NAMALWA (cell line): ENCODE data around the gene CCDC200.
"Not testable (repeated sequence)": the region's sequence is repeated elsewhere in the genome, so short reads cannot be mapped to it uniquely, and the experiment has no call there.

Experiments used
- DNase-seq: peaks from one replicate; pipeline ENCODE4 v3.0.0-alpha.2; 2015; ENCODE audit warnings: low spot score

Gene CCDC200

GRCh38 chr17:43228020-43228782 lies at the start of gene CCDC200:
CCDC200 (minus strand) TSS chr17:43228623; CDS start chr17:43228554, 69 bp downstream.
- DNase-seq: not testable (repeated sequence)

DNA sequence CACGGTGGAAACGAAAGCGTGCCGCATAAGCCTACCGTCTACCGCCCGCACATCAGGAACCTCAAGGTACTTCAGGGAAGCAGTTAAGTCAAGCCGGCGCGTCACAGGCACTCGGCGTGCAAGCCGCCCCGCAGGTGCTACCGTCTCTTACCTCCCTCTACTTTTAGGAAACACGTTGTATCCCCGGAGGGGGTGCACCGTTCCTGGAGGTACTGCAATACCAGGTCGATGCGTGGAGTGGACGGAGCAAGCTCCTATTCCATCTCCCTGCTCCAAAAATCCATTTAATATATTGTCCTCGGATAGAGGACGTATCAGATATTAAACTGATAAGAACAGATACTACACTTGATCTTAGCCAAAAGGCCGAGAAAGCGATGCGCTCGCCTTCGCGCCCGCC lies 44.5 kb upstream of the CCDC200 start:
- DNase-seq: not testable (repeated sequence)

DNA sequence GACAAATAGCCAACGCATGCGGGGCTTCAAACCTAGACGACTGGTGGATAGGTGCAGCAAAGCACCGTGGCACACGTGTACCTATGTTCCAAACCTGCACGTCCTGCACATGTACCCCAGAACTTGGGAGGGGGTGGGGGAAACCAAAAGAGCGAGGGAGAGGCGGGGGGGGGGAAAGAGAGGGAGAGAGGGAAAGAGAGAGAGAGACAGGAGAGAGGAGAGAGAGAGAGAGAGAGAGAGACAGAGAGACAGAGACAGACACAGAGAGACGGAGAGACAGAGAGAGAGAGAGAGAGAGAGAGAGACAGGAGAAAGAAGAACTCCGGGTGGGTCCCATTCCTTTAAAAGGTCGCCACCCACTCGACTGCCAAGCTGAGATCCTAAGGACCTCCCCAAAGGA lies 44.1 kb upstream of the CCDC200 start:
- DNase-seq: not testable (repeated sequence)

DNA sequence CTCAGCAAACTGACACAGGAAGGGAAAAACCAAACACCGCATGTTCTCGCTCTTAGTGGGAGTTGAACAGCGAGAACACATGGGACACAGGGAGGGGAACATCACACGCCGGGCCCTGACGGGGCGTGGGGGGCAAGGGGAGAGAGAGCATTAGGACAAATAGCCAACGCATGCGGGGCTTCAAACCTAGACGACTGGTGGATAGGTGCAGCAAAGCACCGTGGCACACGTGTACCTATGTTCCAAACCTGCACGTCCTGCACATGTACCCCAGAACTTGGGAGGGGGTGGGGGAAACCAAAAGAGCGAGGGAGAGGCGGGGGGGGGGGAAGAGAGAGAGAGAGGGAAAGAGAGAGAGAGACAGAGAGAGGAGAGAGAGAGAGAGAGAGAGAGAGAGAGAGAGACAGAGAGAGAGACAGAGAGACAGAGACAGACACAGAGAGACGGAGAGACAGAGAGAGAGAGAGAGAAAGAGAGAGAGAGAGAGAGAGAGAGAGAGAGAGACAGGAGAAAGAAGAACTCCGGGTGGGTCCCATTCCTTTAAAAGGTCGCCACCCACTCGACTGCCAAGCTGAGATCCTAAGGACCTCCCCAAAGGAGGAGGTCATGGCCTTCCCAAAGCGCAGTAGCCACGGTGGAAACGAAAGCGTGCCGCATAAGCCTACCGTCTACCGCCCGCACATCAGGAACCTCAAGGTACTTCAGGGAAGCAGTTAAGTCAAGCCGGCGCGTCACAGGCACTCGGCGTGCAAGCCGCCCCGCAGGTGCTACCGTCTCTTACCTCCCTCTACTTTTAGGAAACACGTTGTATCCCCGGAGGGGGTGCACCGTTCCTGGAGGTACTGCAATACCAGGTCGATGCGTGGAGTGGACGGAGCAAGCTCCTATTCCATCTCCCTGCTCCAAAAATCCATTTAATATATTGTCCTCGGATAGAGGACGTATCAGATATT lies 42.4 kb upstream of the CCDC200 start:
- not testable (repeated sequence) for DNase-seq

DNA sequence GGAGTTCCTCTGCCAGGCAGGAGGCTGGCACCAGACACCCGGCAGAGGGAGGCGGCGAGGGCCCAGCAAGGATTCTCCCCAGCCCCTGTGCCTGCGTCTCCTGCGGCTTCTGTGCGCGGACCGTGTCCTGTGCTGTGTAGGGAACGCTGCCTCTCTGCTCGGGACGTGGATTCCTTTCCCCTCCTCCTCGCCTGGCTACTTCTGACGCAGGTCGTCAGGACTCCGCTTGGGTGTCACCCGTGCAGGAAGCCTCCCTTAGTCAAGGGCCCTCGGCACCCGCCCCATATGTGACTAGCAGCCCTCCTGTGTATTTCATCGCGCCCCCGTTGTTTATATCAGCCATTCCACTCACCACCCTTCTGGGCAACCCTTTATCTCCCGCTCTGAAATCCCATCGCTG lies 18.0 kb upstream of the CCDC200 start:
- DNase-seq: not testable (repeated sequence)

- not testable (repeated sequence) for DNase-seq
Measured at GRCh38 chr17:43240596-43241352, 12.4 kb upstream of the CCDC200 start.

- not testable (repeated sequence) for DNase-seq
Measured at GRCh38 chr17:43239597-43239996, 11.2 kb upstream of the CCDC200 start.

DNA sequence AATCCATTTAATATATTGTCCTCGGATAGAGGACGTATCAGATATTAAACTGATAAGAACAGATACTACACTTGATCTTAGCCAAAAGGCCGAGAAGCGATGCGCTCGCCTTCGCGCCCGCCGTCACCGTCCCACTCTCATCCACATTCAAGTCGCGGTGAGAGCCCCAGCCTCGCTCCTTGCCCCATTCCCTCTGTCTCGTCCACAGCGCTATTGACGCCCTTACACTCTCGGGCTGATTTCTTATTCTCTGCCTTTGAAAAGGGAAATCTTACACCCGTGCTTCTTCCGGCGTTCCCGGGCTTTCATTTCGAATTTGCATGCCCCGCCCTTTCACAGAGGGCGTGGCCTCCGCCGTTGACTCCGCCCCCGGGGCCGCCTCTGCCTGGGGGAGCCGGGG lies 5.5 kb upstream of the CCDC200 start, which contains the start of gene RNU2-1:
TSS of gene RNU2-1 (minus strand) at position 101 of the 400 bp plus-strand sequence.
- DNase-seq: not testable (repeated sequence)

DNA sequence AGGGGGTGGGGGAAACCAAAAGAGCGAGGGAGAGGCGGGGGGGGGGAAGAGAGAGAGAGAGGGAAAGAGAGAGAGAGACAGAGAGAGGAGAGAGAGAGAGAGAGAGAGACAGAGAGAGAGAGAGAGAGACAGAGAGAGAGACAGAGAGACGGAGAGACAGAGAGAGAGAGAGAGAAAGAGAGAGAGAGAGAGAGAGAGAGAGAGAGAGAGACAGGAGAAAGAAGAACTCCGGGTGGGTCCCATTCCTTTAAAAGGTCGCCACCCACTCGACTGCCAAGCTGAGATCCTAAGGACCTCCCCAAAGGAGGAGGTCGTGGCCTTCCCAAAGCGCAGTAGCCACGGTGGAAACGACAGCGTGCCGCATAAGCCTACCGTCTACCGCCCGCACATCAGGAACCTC lies 4.8 kb upstream of the CCDC200 start:
- not testable (repeated sequence) for DNase-seq

DNA sequence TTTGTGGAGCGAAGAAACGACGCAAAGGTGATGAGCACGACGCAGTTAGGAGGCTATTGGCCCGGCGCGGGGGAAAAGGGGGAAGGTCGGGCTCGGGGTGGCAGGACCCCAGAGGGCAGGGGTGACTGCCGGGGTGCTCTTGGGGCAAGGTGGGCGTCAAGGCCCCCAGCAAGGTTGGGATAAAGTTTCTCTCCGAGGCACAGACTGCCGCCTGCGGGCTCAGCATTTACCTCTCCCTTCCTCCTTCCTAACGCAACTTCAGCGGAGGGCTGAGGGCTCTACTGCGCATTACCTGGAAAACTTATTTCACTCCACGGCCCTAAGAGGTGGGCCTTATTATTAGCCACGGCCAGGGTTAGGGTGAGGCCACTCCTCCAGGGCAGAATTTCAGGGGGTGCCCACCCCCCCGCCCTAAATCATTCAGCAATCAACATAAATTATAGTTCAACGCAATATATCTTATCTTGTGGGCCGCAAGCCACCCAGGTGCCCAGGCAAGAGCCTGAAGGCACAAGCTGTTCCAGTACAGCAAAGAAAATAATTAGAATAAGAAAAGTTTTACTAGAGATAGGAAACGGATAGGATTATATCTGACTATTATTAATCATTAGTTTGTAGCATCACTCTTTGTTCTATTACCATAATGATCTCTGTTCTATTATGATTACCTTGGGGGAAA lies 3.7 kb upstream of the CCDC200 start:
- DNase-seq: peak; percentile 34

DNA sequence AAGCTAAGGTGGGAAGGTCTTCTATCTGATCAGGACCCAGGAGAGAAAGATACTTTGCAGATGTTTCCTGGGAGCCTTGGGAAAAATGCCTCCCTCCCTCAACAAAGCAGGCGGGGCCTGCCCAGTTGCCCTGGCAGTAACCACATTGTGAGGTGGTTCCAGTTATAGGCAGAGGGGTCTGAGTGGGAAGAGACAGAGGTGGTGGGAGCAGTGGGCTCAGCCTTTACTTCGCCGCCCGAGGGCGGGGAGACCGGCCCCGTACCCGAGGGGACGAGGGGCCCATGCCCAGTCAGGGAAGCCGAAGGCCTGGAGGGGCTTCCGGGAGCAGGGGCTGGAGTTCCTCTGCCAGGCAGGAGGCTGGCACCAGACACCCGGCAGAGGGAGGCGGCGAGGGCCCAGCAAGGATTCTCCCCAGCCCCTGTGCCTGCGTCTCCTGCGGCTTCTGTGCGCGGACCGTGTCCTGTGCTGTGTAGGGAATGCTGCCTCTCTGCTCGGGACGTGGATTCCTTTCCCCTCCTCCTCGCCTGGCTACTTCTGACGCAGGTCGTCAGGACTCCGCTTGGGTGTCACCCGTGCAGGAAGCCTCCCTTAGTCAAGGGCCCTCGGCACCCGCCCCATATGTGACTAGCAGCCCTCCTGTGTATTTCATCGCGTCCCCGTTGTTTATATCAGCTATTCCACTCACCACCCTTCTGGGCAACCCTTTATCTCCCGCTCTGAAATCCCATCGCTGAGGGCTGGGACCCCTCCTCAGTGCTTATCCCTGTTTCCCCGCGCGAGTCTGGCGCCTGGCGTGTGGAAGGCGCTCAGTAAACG lies 3.0 kb upstream of the CCDC200 start:
- DNase-seq: not testable (repeated sequence)

DNA sequence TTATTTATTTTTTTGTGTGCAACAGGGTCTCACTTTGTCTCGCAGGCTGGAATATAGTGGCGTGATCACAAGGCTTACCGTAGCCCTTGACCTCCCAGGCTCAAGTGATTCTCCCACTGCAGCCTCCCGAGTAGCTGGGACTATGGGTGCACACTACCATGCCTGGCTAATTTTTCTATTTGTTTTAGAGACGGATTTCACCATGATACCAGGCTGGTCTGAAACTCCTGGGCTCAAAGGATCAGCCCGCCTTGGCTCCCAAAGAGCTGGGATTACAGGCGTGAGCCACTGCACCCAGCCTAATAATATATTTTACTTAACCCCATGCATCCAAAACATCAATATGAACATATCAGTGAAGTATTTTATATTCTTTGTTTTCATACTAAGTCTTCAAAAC lies 2.0 kb downstream of the CCDC200 start:
- DNase-seq: no peak

DNA sequence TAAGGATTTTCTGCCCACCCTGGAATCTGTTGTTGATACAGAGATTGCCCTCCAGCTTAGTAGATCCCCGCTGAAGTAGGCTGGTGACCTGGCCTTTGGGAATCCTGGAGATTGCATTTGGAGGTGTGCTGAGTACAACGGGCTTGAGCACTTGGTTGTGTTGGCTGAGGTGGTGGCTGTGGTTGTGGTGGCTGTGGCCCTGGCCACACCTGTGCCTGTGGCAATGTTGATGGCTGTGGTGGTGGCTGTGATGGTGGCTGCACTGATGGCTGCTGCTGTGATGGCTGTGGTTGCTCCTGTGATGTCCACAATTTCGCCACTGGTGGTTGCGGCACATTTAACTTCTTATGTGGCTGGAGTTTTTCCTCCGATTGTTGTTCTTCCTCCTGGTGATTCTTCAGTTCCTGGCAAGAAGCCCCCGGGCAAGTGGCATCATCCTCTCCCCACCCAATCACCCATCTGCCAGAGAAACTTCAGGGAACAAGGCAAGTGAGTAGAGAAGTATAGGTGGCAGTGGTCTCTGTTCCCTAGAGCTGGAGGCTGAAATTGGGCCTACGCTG lies 4.2 kb downstream of the CCDC200 start:
- no peak for DNase-seq

GRCh38 chr17:43220511-43221125 lies 7.8 kb downstream of the CCDC200 start:
- no peak for DNase-seq

- no peak for DNase-seq
Measured at GRCh38 chr17:43219746-43220380, 8.6 kb downstream of the CCDC200 start.

DNA sequence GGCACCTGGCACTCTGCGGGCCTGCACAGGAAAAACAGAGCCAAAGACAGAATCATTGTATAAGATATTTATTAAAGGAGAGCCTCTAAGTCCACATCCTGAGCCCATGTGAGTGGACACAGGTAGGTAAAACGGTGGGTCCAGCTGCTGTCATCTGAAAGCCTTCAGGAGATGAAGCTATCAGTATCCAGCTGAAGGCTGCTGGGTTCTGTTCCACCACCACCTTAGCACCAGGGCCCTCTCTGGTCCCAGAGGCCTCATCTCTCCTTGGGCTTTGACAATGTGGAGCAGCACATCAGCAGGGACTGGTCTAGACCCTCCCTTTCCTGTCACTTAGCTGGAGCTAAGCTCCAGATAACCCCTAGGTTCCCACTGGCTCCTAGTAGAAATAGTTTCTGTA lies 9.4 kb downstream of the CCDC200 start:
- DNase-seq: no peak

DNA sequence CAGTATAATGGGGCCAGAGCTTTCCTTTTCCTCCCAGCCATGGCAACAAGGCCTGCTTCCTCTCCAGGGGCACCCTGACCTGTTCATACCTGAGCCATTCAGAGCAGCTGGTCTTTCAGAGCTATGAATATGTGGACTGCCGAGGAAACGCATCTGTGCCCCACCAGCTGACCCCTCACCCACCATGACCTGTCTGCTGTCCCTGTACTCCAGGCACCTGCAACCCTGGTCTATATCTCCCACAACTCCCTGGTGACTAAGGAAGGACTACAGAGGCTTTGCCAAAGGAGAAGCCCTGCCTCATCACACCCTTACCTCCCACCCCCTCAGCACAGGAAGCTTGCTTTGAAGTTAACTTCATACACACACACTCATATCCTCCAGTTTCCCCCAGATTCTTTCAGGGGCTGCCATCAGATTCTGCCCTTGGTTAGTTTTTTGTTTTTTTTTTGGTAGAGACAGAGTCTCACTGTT lies 10.8 kb downstream of the CCDC200 start:
- DNase-seq: no peak

DNA sequence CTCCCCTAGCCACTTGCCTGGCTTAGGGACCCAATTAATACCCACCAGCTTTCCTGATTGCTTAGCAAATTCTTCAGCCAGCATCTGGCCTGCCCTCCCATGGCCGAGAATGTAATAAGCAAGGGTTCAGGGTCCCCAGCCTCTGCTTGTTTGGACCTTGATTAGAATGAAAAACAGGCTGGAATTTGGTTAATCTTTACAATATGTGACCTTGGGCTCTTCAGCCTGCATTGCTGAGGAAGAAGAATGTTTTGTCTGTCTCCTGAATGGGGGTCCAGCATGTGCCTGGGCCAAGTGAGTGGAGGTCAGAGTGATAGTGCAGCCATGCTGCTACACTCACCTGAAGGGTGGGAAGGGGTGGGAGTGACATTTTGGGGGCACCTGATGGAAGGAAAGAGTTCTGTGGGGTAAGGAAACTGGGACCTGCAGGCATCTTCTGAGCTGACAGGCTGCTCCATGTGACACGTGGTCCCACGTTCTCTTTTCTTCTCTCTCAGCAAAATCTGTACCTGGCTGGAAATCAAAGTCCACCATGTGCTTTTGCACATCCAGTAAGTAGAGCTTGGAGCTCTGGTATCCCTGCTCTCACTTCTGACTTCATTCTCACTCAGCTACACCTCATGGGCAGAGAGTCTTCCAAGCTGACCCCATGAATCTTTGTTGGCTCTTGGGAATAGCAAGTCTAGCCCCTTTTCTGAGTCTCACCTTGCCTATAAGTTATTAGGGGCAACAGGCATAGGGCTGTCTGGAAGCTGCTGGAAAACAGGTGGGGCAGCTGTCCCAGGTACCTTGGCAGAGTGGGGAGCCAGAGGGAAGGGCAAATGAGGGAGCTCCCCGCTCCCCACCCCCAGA lies 11.4 kb downstream of the CCDC200 start:
- DNase-seq: no peak
